HG02763 (cell line): ENCODE results near the gene SCYGR7.
"Not testable (repeated sequence)": the region's sequence is repeated elsewhere in the genome, so short reads cannot be mapped to it uniquely, and the experiment has no call there.

Experiments
- ATAC-seq: cut with Tn5 transposase; IDR thresholded peaks from one replicate; pipeline ENCODE4 v1.9.1; 2021; ENCODE audit warnings: mild to moderate bottlenecking, moderate library complexity; ENCODE audit not compliant: unreplicated experiment

The SCYGR7 gene

GRCh38 chr2:227728035-227728434, at the start of gene SCYGR7:
Gene SCYGR7 (plus strand): TSS chr2:227728335. CDS start chr2:227728335, 0 bp downstream.
- no peak for ATAC-seq

DNA sequence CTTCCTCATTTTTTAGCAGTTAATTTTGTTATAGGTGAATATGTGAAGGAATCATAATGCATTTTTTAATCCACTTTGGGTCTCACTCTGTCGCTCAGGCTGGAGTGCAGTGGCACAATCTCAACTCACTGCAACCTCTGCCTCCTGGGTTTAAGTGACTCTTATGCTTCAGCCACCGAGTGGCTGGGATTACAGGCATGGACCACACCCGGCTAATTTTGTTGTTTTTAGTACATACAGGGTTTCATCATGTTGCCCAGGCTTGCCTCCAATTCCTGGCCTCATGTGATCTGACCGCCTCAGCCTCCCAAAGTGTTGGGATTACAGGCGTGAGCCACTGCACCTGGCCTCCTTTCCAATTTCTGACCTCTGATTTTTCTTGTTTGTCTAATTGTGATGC, 43.9 kb upstream of the SCYGR7 start:
- no peak for ATAC-seq

DNA sequence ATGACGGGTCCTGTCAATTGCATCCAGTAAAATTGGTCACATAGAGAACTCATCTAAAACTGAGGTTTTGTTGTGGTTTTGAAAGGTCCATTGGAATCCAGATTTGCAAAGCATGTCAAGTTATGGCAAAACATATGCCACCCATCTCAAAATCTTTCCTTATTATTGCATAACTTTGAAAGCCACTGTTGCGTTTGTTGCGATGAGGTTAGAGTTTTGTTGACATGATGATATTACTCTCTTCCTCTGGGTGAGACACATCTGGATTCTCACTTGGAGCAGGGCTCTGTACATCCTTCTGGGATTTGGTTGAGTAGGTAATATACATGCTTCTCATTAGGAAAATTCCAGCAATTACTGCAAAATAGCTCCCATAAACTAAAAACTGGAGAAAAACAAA, 40.9 kb upstream of the SCYGR7 start:
- no peak for ATAC-seq

- no peak for ATAC-seq
Observed at GRCh38 chr2:227696990-227697679, 31.0 kb upstream of the SCYGR7 start.

GRCh38 chr2:227701556-227701955, 26.6 kb upstream of the SCYGR7 start:
- ATAC-seq, result no peak

DNA sequence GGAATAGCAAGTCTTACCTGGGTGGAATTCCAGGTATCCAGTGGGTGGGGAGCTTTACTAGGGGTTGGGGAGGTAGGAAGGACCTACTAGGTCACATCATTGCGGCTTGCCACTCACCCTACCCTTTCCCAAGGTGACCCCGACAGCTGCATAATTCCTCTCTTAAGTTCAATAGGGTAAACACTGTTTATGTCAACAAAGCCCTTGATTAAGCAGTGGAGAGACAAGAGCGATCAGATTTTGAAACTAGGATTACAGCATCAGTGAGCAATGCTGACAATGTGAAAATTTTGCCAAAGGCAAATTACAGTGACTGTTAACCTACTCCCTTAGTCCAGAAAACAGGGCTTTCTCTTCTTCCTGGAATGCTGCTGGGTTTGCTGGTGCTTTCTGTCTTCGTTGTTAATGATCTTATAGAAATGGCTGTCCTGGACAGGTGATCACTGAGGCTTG, 24.8 kb upstream of the SCYGR7 start:
- no peak for ATAC-seq

DNA sequence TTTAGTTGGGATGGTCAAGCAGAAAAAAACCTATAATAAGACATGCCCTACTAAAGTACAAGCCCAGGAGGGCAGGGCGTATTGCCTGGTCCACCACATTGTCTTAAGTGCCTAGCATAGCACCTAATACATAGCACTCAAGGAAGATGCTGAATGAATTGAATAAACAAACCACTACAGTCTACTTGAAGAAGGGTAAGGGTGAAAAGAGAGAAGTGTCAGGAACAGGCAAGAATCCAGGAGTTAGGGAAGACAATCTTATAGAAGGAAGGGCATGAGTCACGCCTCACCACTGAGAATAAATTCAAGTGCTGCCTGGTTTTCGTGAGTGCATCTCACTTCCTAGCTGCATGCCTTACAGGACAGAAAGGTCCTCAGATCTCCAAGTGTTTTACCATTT, 24.2 kb upstream of the SCYGR7 start:
- ATAC-seq, result no peak

GRCh38 chr2:227706859-227707258, 21.3 kb upstream of the SCYGR7 start:
- ATAC-seq, result no peak

DNA sequence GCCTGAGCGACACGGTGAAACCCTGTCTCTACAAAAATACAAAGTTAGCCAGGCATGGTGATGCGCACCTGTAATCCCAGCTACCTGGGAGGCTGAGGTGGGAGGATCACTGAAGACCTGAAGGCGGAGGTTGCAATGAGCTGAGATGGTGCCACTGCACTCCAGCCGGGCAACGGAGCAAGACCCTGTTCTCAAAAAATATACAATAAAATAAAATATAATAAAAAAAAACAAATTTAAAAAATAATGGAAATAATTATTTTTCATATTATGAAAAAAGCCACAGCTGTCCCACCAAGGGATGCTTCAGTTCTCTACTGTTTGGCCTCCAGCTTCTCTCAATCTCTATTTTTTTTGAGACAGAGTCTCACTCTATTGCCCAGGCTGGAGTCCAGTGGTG, 20.7 kb upstream of the SCYGR7 start:
- no peak for ATAC-seq

GRCh38 chr2:227710986-227711385, 17.1 kb upstream of the SCYGR7 start:
- ATAC-seq, result no peak

DNA sequence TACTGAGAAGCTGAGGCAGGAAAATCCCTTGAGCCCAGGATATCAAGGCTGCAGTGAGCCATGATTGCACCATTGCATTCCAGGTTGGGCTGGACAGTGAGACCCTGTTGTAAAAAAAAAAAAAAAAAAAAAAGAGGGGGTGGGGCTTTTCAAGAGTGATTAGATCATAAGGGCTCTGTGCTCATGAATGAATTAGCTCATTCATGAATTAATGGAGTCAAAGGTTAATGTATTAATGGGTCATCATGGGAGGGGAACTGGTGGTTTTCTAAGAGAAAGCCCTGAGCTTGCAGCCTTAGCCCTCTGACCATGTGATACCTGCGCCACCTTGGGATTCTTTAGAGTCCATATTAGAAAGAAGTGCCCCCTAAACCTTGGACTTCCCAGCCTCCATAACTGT, 14.8 kb upstream of the SCYGR7 start:
- no peak for ATAC-seq

DNA sequence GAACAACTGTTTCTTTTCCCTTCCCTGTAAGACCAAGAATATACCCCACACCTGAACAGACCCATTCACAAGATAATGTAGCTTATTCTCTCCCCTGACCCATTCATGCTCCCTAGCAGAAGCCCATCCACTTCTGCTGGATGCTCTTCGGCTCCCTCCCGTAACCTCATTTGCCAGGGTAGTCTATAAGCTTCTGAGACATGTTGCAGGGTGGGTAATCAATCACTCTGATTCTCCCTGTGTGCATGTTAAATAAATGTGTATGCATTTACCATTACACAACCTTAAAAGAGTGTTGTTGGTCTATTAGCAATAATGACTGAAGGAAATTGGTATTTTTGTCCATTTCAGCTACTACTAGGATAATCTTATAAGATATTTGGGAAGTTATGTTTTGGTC, 11.6 kb upstream of the SCYGR7 start:
- no peak for ATAC-seq

DNA sequence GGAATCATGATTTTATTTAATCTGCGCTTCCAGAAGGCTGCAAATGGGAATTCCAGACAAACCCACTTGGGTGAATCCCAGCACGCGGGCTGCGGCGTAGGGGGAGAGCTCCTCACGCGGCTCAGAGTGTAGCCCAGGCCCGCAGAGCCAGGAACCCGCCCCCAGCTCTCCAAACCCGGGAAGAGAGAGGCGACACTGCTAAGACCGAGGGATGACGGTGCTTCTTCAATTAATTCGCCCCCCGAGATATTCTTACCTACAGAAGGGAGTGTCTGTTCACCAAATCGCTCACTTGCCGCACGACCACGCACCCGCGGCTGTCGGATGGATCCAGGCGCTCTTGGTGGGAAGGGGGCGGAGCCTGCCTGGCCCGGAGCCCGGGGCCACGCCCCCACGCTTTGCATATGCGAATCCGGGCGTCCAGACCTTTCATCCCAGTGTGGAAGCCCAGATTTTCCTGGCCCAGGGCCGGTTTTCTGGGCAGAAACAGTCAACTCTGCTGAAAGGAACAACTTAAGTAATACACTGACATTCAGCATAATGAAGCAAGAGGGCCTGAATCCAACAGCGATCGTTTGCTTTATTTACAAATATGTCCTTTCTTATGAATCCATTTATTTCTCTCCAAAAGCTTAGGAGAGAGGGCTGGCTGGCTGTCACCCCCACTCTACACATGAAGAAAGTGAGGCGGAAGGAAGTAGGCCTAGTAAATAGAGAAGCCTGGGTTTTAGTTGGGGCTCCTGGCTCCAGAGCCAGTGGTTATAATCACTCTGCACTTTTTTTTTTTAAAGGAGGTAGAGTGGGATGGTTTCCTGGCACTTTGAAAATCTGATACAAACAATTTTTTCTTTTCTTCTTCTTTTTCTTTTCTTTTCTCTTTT, 10.2 kb upstream of the SCYGR7 start, which contains the start of gene SLC19A3:
Gene SLC19A3 (minus strand): TSS at position 342 of the 881 bp plus-strand sequence. CDS start 15,710 bp downstream, outside the sequence.
- ATAC-seq, result no peak

DNA sequence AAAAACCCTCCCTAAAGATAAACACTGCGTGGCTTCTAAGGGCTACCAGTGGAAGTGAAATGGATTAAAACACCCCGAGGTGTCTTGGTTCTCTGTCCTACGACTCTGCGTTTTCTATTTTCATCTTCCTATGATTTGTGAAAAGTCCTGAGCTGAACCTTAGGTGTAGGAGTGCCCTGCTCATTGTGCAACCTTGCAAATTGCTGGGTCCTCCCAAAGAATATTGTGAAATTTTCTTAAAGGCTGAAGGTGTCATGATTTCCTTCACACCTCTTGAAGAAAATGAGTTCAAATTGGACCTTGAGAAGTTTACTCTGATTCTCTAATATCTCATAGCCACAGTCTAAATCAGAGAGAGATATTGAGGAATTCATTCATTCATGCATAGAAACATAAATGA, 8.5 kb upstream of the SCYGR7 start:
- no peak for ATAC-seq

DNA sequence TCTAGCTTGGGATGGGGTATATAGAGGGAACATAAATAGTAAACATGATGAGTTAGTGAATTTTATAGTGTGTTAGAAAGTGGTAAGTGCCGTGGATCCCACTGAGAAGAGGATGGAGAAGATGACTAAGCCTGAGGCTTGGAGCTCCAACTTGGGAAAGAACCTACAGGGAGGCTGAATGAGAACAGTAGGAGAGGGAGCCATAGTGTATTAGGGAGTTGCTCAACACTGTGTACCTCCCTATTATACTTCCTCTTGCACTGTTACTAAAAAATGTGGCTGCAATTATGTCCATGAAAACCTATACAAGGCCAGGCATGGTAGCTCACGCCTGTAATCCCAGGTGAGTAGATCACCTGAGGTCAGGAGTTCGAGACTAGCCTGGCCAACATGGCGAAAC, 7.5 kb upstream of the SCYGR7 start:
- ATAC-seq, result no peak

DNA sequence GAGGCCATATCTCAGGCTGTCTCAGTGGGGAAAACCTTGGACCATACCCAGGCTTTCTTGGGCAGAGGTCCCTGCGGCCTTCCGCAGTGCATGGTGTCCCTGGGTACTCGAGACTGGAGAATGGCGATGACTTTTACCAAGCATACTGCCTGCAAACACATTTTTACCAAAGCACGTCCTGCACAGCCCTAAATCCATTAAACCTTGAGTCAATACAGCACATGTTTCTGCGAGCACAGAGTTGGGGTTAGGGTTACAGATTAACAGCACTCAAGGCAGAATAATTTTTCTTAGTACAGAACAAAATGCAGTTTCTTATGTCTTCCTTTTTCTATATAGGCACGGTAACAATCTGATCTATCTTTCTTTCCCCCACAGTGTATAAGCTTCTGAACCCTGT, 5.3 kb upstream of the SCYGR7 start:
- not testable (repeated sequence) for ATAC-seq

DNA sequence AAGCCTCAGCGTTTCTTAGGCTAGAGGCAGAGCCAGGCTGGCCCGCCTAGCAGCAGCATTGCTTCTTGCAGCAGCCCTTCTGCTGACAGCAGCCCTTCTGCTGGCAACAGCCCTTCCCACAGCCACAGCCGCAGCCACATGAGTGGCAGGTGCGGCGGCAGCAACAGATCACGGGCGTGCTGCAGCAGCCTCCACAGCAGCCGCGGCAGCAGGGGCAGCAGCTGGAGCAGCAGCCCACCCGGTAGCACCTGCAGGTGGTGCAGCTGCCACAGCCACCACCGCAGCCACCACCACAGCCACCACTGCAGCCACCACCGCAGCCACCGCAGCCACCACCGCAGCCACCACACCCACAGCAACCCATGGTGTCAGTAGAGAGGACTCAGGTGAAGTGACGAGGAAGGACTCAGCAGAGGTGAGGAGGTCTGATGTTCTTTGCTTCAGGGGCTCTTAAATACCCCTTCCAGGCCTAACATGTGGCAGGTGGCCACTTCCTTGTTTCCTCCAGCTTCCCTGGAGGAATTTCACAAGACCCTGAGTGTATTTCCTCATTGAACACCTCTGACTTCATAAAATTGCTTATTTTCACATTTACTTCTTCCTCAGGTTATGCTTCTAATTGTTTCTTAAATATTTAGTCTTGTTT, 3.6 kb upstream of the SCYGR7 start, which contains the start of gene SCYGR6:
Gene SCYGR6 (minus strand): TSS at position 364 of the 646 bp plus-strand sequence. CDS start 0 bp downstream, at position 364.
- no peak for ATAC-seq

- no peak for ATAC-seq
Observed at GRCh38 chr2:227739351-227739750, 11.2 kb downstream of the SCYGR7 start.

GRCh38 chr2:227740705-227741104, 12.6 kb downstream of the SCYGR7 start:
- ATAC-seq, result not testable (repeated sequence)

DNA sequence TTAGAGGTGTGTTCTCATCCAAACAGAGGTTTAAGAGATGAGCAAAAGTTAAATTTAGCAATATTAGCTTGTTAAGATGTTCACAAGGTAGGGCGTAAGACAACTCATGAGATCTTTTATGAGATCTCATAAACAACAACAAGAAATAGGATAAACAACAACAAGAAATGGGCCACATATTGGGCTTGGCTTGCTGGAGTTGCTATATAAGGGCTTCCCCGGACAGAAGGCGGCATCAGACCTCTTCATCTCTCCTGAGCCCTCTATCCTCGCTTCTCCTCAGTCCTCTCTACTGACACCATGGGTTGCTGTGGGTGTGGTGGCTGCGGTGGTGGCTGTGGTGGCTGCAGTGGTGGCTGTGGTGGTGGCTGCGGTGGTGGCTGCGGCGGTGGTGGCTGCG, 17.5 kb downstream of the SCYGR7 start, which contains the start of gene SCYGR8:
Gene SCYGR8 (plus strand): TSS at position 301 of the 400 bp plus-strand sequence. CDS start 0 bp downstream, at position 301.
- no peak for ATAC-seq

GRCh38 chr2:227748079-227748478, 19.9 kb downstream of the SCYGR7 start:
- ATAC-seq, result no peak
